Thymus (tissue), 11 donors: Measurements from ENCODE around the gene C6orf47. TPM values are rescaled to one million over a fixed set of nuclear protein-coding genes. Genes with fewer than 3 reads are reported as not detected.

ENCODE experiments used
- DNase-seq, 9 donors: peaks; one replicate each; pipeline ENCODE4 v3.0.0-alpha.2; 2013; ENCODE audit warnings: low spot score in 9 of 9, low read depth in 6 of 9, missing footprints in 1 of 9
- H3K27ac ChIP-seq, 2 donors: one replicate each; pipeline ENCODE4 v1.5.1; 2013; ENCODE audit warnings: control low read depth in 1 of 2, low read depth in 1 of 2, low read length in 1 of 2, mild to moderate bottlenecking in 1 of 2, moderate library complexity in 1 of 2
- H3K27me3 ChIP-seq, 2 donors: one replicate each; pipeline ENCODE4 v1.5.1; 2013; ENCODE audit warnings: low read length in 1 of 2; ENCODE audit not compliant: control insufficient read depth in 2 of 2, insufficient read depth in 1 of 2
- H3K36me3 ChIP-seq, 2 donors: one replicate each; pipeline ENCODE4 v1.5.1; 2013; ENCODE audit warnings: low read length in 1 of 2, mild to moderate bottlenecking in 1 of 2, moderate library complexity in 1 of 2; ENCODE audit not compliant: control insufficient read depth in 2 of 2, insufficient read depth in 2 of 2
- H3K4me1 ChIP-seq, 2 donors: one replicate each; pipeline ENCODE4 v1.5.1; 2013; ENCODE audit warnings: low read length in 2 of 2; ENCODE audit not compliant: control insufficient read depth in 2 of 2, insufficient read depth in 2 of 2
- H3K4me3 ChIP-seq, 2 donors: one replicate each; pipeline ENCODE4 v1.5.1; 2013; ENCODE audit warnings: low read length in 2 of 2, control low read depth in 1 of 2, mild to moderate bottlenecking in 1 of 2
- H3K9me3 ChIP-seq, 2 donors: one replicate each; pipeline ENCODE4 v1.5.1; 2013; ENCODE audit warnings: low read length in 1 of 2, mild to moderate bottlenecking in 1 of 2; ENCODE audit not compliant: control insufficient read depth in 2 of 2, insufficient read depth in 1 of 2
- WGBS: extraction: QIAGEN DNeasy Blood & Tissue Kit; methylation state at CpG from one replicate; pipeline ENCODE4 v1.1.7; 2013; 5-methylcytosine and 5-hydroxymethylcytosine counted together
- polyA plus RNA-seq: library from polyadenylated mRNA; stranded (reverse); fragments of 200-250 nt; gene quantifications from one replicate; pipeline ENCODE4 v1.2.3, GENCODE V29; 2013
- total RNA-seq: library from RNA; stranded (reverse); fragments of 120-200 nt; gene quantifications from one replicate; pipeline ENCODE4 v1.2.4, GENCODE V29; 2013
- donor health status: healthy.

The C6orf47 gene
- total and polyA plus RNA-seq, 2 donors, result 16.7 to 19.1 TPM

GRCh38 chr6:31614684-31615578 lies 45.6 kb downstream of the C6orf47 start, which contains the start of gene AIF1:
AIF1 (plus strand) TSS chr6:31615234; CDS start chr6:31615330, 96 bp downstream.
- 45% methylated on average over 6 of the region's 6 CpGs for WGBS
- peaks cover 0 to 3% of the 10 kb centered on the region in 2 donors for H3K36me3 ChIP-seq

GRCh38 chr6:31614075-31614619 lies 46.4 kb downstream of the C6orf47 start:
- peaks cover 0 to under 1% of the 10 kb centered on the region in 2 donors for H3K9me3 ChIP-seq
- WGBS, result 83% methylated on average over 8 of the region's 8 CpGs
- H3K4me1 ChIP-seq, result peaks cover 21 to 45% of the 10 kb centered on the region in 2 donors
- H3K27ac ChIP-seq, result peak overlapping the region in 1 of 2 donors; percentile 85
- no peaks in the 10 kb centered on the region for H3K27me3 ChIP-seq
- peaks cover 0 to 3% of the 10 kb centered on the region in 2 donors for H3K36me3 ChIP-seq
- no peak for DNase-seq
- no peak overlapping the region for H3K4me3 ChIP-seq

More at GRCh38 chr6:31614684-31615578, 45.6 kb downstream of the C6orf47 start, which contains the start of gene AIF1:
- Histone ChIP-seq H3K27ac (peak within 1 kb of the TSS; percentile 77 to 85), H3K9me3 (peaks cover 0 to 3% of the 10 kb centered on the region in 2 donors), H3K4me1 (peaks cover 21 to 49% of the 10 kb centered on the region in 2 donors), H3K27me3 (no peaks in the 10 kb centered on the region), H3K4me3 (peak within 1 kb of the TSS; percentile 45 to 71)
- peak in 1 of 9 donors; percentile 47 for DNase-seq

GRCh38 chr6:31610968-31611367 lies 49.6 kb downstream of the C6orf47 start:
- WGBS, result 97% methylated on average over 4 of the region's 4 CpGs
- Histone ChIP-seq H3K36me3 (no peaks in the 10 kb centered on the region), H3K4me3 (no peak overlapping the region), H3K27ac (no peak overlapping the region), H3K9me3 (no peaks in the 10 kb centered on the region), H3K4me1 (peaks cover 12 to 26% of the 10 kb centered on the region in 2 donors), H3K27me3 (no peaks in the 10 kb centered on the region)
- DNase-seq, result no peak

- WGBS, result 89% methylated on average over 8 of the region's 8 CpGs
- H3K36me3 ChIP-seq, result no peaks in the 10 kb centered on the region
Observed at GRCh38 chr6:31609519-31610406, 50.8 kb downstream of the C6orf47 start.

More at GRCh38 chr6:31609519-31610406, 50.8 kb downstream of the C6orf47 start:
- H3K4me3 ChIP-seq, result no peak overlapping the region
- DNase-seq, result no peak
- peaks cover 3 to 15% of the 10 kb centered on the region in 2 donors for H3K4me1 ChIP-seq
- no peaks in the 10 kb centered on the region for H3K27me3 ChIP-seq
- no peak overlapping the region for H3K27ac ChIP-seq
- no peaks in the 10 kb centered on the region for H3K9me3 ChIP-seq

Other genes with a start within 250 kb of the C6orf47 start
Only the 30 nearest of the 37 such genes appear.
- not detected for gene MCCD1, start 131.8 kb downstream of the C6orf47 start, total RNA-seq
- gene MCCD1, start 131.8 kb downstream of the C6orf47 start, polyA plus RNA-seq, result not detected
- gene DDX39B, start 118.8 kb downstream of the C6orf47 start, total RNA-seq, result 305 TPM
- 761 TPM for gene DDX39B, start 118.8 kb downstream of the C6orf47 start, polyA plus RNA-seq
- 3.3 TPM for gene ATP6V1G2, start 114.2 kb downstream of the C6orf47 start, total RNA-seq
- gene ATP6V1G2, start 114.2 kb downstream of the C6orf47 start, polyA plus RNA-seq, result 2.5 TPM
- 15.4 TPM for gene NFKBIL1, start 113.2 kb downstream of the C6orf47 start, total RNA-seq
- gene NFKBIL1, start 113.2 kb downstream of the C6orf47 start, polyA plus RNA-seq, result 23.6 TPM
- gene LTA, start 88.5 kb downstream of the C6orf47 start, total RNA-seq, result 8.9 TPM
- gene LTA, start 88.5 kb downstream of the C6orf47 start, polyA plus RNA-seq, result 2.2 TPM
- gene TNF, start 85.2 kb downstream of the C6orf47 start, total RNA-seq, result 3.5 TPM
- 1.4 TPM for gene TNF, start 85.2 kb downstream of the C6orf47 start, polyA plus RNA-seq
- 337 TPM for gene LTB, start 78.4 kb downstream of the C6orf47 start, total RNA-seq
- gene LTB, start 78.4 kb downstream of the C6orf47 start, polyA plus RNA-seq, result 128 TPM
- 134 TPM for gene LST1, start 74.5 kb downstream of the C6orf47 start, total RNA-seq
- 32.4 TPM for gene LST1, start 74.5 kb downstream of the C6orf47 start, polyA plus RNA-seq
- gene NCR3, start 67.8 kb downstream of the C6orf47 start, total RNA-seq, result 2.7 TPM
- 2.4 TPM for gene NCR3, start 67.8 kb downstream of the C6orf47 start, polyA plus RNA-seq
- gene AIF1, start 45.5 kb downstream of the C6orf47 start, total RNA-seq, result 558 TPM
- 198 TPM for gene AIF1, start 45.5 kb downstream of the C6orf47 start, polyA plus RNA-seq
- 35.3 TPM for gene PRRC2A, start 40.1 kb downstream of the C6orf47 start, total RNA-seq
- gene PRRC2A, start 40.1 kb downstream of the C6orf47 start, polyA plus RNA-seq, result 148 TPM
- gene BAG6, start 8.1 kb downstream of the C6orf47 start, total RNA-seq, result 101 TPM
- 271 TPM for gene BAG6, start 8.1 kb downstream of the C6orf47 start, polyA plus RNA-seq
- 6.1 TPM for gene APOM, start 4.9 kb downstream of the C6orf47 start, total RNA-seq
- gene APOM, start 4.9 kb downstream of the C6orf47 start, polyA plus RNA-seq, result 9.1 TPM
- 25.2 TPM for gene GPANK1, start 4.2 kb upstream of the C6orf47 start, total RNA-seq
- gene GPANK1, start 4.2 kb upstream of the C6orf47 start, polyA plus RNA-seq, result 13.8 TPM
- 169 TPM for gene CSNK2B, start 5.3 kb upstream of the C6orf47 start, total RNA-seq
- 169 TPM for gene CSNK2B, start 5.3 kb upstream of the C6orf47 start, polyA plus RNA-seq
- gene LY6G5B, start 9.2 kb upstream of the C6orf47 start, total RNA-seq, result 2.3 TPM
- gene LY6G5B, start 9.2 kb upstream of the C6orf47 start, polyA plus RNA-seq, result 6.5 TPM
- gene LY6G5C, start 20.3 kb upstream of the C6orf47 start, total RNA-seq, result 0.90 TPM
- 9.1 TPM for gene LY6G5C, start 20.3 kb upstream of the C6orf47 start, polyA plus RNA-seq
- 50.0 TPM for gene ABHD16A, start 42.5 kb upstream of the C6orf47 start, total RNA-seq
- 51.3 TPM for gene ABHD16A, start 42.5 kb upstream of the C6orf47 start, polyA plus RNA-seq
- 0.05 TPM for gene LY6G6F, start 46.1 kb upstream of the C6orf47 start, total RNA-seq
- not detected for gene LY6G6F, start 46.1 kb upstream of the C6orf47 start, polyA plus RNA-seq
- gene LY6G6D, start 54.6 kb upstream of the C6orf47 start, total RNA-seq, result not detected
- gene LY6G6D, start 54.6 kb upstream of the C6orf47 start, polyA plus RNA-seq, result not detected
- gene LY6G6C, start 61.0 kb upstream of the C6orf47 start, total RNA-seq, result not detected
- gene LY6G6C, start 61.0 kb upstream of the C6orf47 start, polyA plus RNA-seq, result 7.0 TPM
- gene MPIG6B, start 62.6 kb upstream of the C6orf47 start, total RNA-seq, result 0.14 TPM
- gene MPIG6B, start 62.6 kb upstream of the C6orf47 start, polyA plus RNA-seq, result 0.32 TPM
- gene DDAH2, start 68.5 kb upstream of the C6orf47 start, total RNA-seq, result 49.6 TPM
- 105 TPM for gene DDAH2, start 68.5 kb upstream of the C6orf47 start, polyA plus RNA-seq
- gene CLIC1, start 75.8 kb upstream of the C6orf47 start, total RNA-seq, result 431 TPM
- 337 TPM for gene CLIC1, start 75.8 kb upstream of the C6orf47 start, polyA plus RNA-seq
- gene MSH5, start 79.2 kb upstream of the C6orf47 start, total RNA-seq, result 8.4 TPM
- 15.2 TPM for gene MSH5, start 79.2 kb upstream of the C6orf47 start, polyA plus RNA-seq
- 1.2 TPM for gene SAPCD1, start 101.9 kb upstream of the C6orf47 start, total RNA-seq
- 9.7 TPM for gene SAPCD1, start 101.9 kb upstream of the C6orf47 start, polyA plus RNA-seq
- gene VWA7, start 116.5 kb upstream of the C6orf47 start, total RNA-seq, result 0.76 TPM
- 0.66 TPM for gene VWA7, start 116.5 kb upstream of the C6orf47 start, polyA plus RNA-seq
- 16.6 TPM for gene VARS1, start 135.0 kb upstream of the C6orf47 start, total RNA-seq
- 25.2 TPM for gene VARS1, start 135.0 kb upstream of the C6orf47 start, polyA plus RNA-seq
- gene LSM2, start 146.2 kb upstream of the C6orf47 start, total RNA-seq, result 71.8 TPM
- 76.8 TPM for gene LSM2, start 146.2 kb upstream of the C6orf47 start, polyA plus RNA-seq
- gene HSPA1L, start 154.5 kb upstream of the C6orf47 start, total RNA-seq, result 1.2 TPM
- gene HSPA1L, start 154.5 kb upstream of the C6orf47 start, polyA plus RNA-seq, result 2.4 TPM